ENCODE measurements around the gene FPGS. TPM values are rescaled to one million over a fixed set of nuclear protein-coding genes. Genes with fewer than 3 reads are reported as not detected.

Gene FPGS
- total RNA-seq, 1 experiment from 2014 or later, result 81.7 TPM

DNA sequence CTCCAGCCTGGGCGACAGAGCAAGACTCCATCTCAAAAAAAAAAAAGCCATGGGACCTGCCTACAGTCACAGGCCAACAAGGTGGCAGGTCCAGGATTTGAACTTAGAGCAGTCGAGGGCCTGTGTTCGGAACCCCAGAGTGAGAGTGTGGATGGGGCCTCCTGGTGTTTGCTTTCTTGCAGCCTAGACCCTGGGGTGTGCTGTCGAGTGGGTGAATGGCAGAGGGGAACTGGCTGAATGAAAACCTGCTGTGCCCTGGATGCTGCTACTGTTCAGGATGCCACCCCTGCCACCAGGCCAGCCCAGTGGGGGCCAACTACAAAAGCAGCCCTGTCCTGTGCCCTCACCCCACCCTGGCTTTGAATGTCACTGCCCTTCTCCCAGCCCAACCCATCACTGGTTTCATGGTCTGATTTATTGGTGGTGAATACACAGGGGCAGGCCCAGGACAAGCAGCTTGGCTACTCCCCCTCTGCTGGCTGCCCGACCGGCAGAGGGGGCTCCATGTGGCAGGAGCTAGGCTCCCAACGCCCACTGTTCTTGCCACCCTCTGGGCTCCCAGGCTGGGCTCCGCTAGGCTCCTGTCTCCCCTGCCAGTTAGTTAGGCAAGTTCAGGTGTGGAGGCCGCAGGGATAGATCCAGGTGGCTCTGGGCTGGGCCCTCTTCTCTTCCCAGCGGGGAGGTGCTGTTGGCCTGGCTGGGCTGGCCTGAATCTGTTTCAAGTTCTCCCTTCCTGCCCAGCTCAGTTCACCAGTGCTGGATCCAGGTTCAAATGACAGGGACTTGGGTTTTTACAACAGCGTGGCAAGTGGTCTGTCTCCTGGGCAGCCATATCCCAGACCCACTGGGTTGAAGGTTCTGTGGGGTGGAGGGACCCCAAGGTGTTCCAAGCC is 12.2 kb downstream of the FPGS start (continued):
- TF ChIP-seq CTCF (IDR thresholded peaks at IDR 0.05) (no peak), TEAD1 (CRISPR knock-in tag; IDR thresholded peaks at IDR 0.05) (no peak), RELA (CRISPR knock-in tag; IDR thresholded peaks at IDR 0.05; ENCODE audit: borderline replicate concordance) (no peak)

DNA sequence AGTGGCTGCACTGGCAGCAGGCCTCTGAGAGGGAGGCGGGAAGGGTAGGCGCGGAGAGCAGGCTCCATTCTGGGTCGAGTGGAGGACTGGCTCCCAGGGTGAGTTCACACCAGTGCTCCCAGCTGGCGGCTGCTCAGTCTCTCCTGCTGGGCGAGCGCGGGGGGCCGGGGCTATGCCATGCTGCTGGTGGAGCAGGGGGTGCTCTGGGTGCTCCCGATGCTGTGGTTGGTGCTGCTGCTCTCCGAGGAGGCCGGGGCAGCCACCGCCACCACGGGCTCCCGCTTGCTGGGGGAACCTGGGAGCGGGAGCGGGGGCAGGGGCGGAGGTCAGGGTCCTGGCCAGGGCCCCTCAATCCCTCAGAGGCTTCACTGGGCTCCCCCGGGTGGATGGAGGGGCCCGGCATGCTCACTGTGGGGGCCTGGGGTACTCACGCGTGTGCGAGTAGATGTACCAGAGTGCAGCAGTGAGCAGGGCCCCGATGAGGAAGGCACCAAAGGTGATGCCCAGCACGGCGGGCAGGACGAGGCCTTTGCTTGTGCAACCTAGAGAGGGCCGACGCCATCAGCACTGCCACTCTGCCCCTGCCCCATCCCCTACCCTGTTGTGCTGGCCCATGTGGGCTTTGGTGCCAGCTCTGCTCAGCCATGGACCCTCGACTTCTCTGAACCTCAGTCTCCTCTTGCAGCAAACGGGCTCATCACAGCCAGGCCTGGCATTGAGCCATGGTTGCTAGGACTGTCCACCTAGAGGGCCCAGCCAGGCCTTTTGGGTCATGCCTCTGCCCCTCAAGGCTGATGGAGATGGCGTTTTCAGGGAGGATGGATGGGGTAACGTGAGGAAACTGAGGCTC is 13.1 kb downstream of the FPGS start:
- DNase-seq (ENCODE audit: low spot score) (no peak), ATAC-seq (no peak)
- ChIA-PET CTCF (interaction anchor here (0.7 to 0.9 kb wide), 2 partner anchors 10 to 11 kb away, joined by 3 to 4 read pairs; no protein-coding TSS in a partner anchor), POLR2A (no interaction called here)
- H3K36me3 Mint-ChIP-seq, result peaks cover 18% of the 10 kb centered on the region; the same call in 1 of the 2 replicates
- no peak for TF ChIP-seq ATF1 (CRISPR knock-in tag; IDR thresholded peaks at IDR 0.05)
- no peak for TF ChIP-seq ZNF532 (CRISPR knock-in tag; IDR thresholded peaks at IDR 0.05; ENCODE audit: borderline replicate concordance)
- TF ChIP-seq JAZF1 (CRISPR knock-in tag; IDR thresholded peaks at IDR 0.05), result no peak
- no peak for TF ChIP-seq PREB (CRISPR knock-in tag; IDR thresholded peaks at IDR 0.05; ENCODE audit: borderline replicate concordance)
- TF ChIP-seq ATF3 (CRISPR knock-in tag; conservative IDR thresholded peaks at IDR 0.05), result no peak
- TF ChIP-seq SMAD3 (CRISPR knock-in tag; IDR thresholded peaks at IDR 0.05; ENCODE audit: borderline replicate concordance), result no peak
- TF ChIP-seq, protein P1, sequence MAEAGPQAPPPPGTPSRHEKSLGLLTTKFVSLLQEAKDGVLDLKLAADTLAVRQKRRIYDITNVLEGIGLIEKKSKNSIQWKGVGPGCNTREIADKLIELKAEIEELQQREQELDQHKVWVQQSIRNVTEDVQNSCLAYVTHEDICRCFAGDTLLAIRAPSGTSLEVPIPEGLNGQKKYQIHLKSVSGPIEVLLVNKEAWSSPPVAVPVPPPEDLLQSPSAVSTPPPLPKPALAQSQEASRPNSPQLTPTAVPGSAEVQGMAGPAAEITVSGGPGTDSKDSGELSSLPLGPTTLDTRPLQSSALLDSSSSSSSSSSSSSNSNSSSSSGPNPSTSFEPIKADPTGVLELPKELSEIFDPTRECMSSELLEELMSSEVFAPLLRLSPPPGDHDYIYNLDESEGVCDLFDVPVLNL (CRISPR knock-in tag; IDR thresholded peaks at IDR 0.05; ENCODE audit: borderline replicate concordance, low read depth), result no peak
- TF ChIP-seq TEAD1 (CRISPR knock-in tag; IDR thresholded peaks at IDR 0.05), result no peak
- no peak for TF ChIP-seq CTCF (IDR thresholded peaks at IDR 0.05)
- TF ChIP-seq MYBL2 (CRISPR knock-in tag; IDR thresholded peaks at IDR 0.05), result no peak
- TF ChIP-seq RORB (CRISPR knock-in tag; IDR thresholded peaks at IDR 0.05), result no peak
- TF ChIP-seq RELA (CRISPR knock-in tag; IDR thresholded peaks at IDR 0.05; ENCODE audit: borderline replicate concordance), result no peak
- TF ChIP-seq, protein P2, sequence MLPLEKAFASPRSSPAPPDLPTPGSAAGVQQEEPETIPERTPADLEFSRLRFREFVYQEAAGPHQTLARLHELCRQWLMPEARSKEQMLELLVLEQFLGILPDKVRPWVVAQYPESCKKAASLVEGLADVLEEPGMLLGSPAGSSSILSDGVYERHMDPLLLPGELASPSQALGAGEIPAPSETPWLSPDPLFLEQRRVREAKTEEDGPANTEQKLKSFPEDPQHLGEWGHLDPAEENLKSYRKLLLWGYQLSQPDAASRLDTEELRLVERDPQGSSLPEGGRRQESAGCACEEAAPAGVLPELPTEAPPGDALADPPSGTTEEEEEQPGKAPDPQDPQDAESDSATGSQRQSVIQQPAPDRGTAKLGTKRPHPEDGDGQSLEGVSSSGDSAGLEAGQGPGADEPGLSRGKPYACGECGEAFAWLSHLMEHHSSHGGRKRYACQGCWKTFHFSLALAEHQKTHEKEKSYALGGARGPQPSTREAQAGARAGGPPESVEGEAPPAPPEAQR (CRISPR knock-in tag; IDR thresholded peaks at IDR 0.05), result no peak
- TF ChIP-seq ZNF263 (CRISPR knock-in tag; IDR thresholded peaks at IDR 0.05; ENCODE audit: low read depth), result no peak
- TF ChIP-seq NFYB (CRISPR knock-in tag; conservative IDR thresholded peaks at IDR 0.05; ENCODE audit: low read depth), result no peak
- TF ChIP-seq SOX15 (CRISPR knock-in tag; IDR thresholded peaks at IDR 0.05), result no peak
- TF ChIP-seq ZNF138 (CRISPR knock-in tag; conservative IDR thresholded peaks at IDR 0.05), result no peak
- H3K27ac Mint-ChIP-seq, result no peak overlapping the region
- H3K9me3 Mint-ChIP-seq, result no peaks in the 10 kb centered on the region
- H3K4me1 Mint-ChIP-seq, result no peaks in the 10 kb centered on the region
- H3K27me3 Mint-ChIP-seq (ENCODE audit: low read depth), result no peaks in the 10 kb centered on the region
- no peak overlapping the region for H3K4me3 Mint-ChIP-seq

All from WTC11 (cell line).